ENCODE data around the gene NOL12.

Gene NOL12

DNA sequence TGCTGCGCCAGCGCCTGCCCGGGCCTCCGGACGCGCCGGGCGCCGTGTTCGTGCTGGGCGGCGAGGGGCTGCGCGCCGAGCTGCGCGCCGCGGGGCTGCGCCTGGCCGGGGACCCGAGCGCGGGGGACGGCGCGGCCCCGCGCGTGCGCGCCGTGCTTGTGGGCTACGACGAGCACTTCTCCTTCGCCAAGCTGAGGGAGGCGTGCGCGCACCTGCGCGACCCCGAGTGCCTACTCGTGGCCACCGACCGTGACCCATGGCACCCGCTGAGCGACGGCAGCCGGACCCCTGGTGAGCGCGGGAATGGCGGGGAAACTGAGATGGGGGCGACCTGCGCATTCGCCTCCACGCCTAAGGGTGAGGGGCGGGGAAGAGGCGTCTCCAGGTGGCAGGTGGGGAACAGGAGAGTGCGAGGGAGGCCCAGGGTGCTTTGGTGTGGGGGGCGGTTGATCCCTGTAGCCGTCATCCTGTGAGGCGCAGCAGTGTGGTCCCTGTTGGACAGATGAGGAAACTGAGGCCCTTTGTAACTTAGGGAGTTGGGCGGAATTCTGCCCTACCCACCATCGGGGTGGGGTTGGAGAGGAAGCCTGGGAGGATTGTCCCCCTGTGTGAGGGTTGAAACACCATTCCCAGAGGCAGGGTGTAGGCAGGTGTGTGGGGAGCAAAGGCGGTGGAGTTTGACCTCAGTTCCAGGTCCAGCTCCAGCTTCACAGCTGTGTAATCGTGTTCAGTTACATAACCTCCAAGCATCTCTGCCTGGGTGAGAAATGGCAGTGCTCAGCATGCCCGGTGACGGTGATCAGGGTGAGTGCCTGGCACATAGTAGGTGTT is 26.9 kb upstream of the NOL12 start:
- DNase-seq (ENCODE audit: low spot score) = no peak

GRCh38 chr22:37659897-37660708 is 26.0 kb upstream of the NOL12 start:
- no peak for DNase-seq (ENCODE audit: low spot score)

- no peak for DNase-seq (ENCODE audit: low spot score)
Observed at GRCh38 chr22:37660709-37661045, 25.5 kb upstream of the NOL12 start.

DNA sequence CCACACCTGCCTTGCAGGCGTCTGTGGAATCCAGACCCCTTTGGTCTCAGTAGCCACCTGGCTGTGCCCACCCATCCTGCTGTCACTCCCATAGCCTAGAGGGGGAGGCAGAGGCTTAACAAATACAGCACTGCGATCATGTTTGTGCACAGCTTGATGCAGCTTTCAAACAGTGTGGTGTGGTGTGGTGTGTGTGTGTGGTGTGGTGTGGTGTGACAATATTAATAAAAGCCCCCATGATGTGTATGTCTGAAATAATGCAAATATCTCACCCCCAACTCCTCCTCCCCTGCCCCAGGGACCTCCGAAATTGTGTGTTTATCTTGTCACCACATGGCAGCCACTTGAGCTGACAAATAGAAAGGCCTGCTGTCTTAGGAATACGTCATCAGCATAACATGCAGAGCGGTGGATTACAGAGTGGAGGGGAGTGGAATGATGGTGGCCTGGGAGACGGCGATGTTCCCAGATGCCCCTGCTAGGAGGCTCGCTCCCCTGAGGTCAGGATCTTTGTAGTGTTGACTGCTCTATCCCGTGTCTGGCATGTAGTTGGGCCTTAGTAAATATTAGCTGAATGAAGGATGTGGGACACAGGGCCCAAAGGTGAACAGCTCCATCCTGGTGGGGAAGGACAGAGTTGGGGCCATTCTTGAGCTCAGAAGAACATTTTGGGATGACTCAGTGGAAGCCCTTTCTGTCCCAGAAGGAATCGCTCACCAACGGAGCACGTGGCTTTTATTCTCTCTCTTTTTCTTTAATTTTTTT is 24.8 kb upstream of the NOL12 start:
- peak; percentile 71 for DNase-seq (ENCODE audit: low spot score)

- DNase-seq (ENCODE audit: low spot score) = no peak
Observed at GRCh38 chr22:37662039-37662438, 24.1 kb upstream of the NOL12 start.

DNA sequence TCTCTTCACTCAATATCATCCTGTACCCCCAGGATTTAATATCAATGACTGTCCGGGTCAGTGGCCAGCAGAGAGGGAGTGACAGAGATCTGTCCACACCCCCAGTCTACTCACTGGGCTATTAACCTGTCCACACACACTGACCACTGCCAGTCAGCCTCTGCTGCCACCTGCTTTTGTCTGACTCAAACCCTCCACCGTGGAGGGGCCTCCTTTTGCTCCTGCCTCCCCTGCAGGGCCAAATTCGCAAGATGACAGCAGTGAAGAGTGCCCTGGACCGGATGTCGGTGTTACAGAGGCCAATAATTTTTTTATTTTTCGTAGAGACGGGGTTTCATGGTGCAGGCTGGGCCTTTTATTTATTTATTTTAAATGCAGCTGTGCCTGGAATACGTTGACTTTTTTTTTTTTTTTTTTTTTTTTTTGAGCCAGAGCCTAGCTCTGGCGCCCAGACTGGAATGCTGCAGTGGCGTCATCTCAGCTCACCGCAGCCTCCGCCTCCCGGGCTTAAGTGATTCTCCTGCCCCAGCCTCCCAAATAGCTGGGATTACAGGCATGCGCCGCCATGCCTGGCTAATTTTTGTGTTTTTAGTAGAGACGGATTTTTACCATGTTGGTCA is 22.5 kb upstream of the NOL12 start:
- no peak for DNase-seq (ENCODE audit: low spot score)

- no peak for DNase-seq (ENCODE audit: low spot score)
Observed at GRCh38 chr22:37664249-37665101, 21.7 kb upstream of the NOL12 start.

GRCh38 chr22:37665487-37665886 is 20.7 kb upstream of the NOL12 start:
- DNase-seq (ENCODE audit: low spot score) = no peak

GRCh38 chr22:37669586-37669985 is 16.6 kb upstream of the NOL12 start:
- peak; percentile 74 for DNase-seq (ENCODE audit: low spot score)

DNA sequence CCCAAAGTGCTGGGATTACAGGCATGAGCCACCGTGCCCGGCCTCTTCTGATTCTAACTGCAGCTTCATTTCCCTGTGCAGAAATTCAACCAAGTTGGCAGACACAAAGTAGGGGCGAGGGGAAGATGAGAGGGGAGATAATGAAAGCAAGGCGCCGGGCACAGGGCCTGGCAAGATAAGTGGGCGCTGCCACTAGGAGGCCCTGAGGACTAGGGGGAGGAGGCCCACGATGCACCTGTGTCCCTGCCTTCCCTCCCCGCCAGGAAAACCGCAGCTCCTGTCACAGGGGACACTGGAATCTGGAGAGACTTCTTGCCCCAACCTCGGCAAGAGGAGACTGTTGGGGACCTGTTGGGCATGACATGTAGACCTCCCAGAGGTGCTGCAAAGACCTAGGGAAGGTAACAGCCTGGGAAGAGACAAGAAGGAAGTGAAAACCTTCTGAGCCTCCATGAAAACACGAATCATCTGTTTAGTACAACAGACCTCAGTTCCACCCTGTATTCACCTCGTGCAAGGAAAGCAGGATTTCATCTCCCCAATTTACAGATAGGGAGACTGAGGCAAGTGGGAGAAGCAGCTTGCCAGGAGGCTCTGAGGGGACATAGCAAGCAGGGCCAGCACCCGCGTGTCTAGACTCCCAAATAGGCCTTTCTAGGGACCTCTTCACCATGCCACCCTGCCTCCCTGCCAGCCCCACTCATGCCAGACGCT is 13.8 kb upstream of the NOL12 start:
- no peak for DNase-seq (ENCODE audit: low spot score)

DNA sequence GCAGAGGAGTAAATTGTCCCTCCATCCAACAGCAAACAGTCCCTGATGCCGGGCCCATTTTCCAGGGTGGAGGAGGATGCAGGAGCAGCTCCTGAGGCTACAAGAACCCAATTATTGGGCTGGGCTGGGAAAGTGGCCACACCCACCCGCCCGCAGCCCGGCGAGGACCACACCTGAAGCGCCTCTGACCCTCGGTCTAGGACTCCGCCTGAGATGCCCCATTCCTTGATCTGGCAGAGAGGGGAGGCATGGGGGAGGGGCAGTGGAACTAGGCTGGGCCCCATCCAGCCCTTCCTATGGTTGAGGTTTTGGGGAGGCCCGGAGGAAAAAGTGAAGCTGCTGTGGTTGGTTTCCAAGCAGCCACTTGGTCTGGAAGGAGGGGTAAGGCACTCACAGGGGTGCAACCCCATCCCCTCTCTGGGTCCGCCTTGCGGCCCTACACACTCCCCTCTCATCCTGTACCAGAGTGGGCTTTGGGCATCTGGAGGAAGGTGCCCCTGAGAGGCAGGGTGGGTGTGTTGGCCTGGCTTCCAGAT is 13.2 kb upstream of the NOL12 start:
- no peak for DNase-seq (ENCODE audit: low spot score)

GRCh38 chr22:37674248-37674647 is 11.9 kb upstream of the NOL12 start:
- DNase-seq (ENCODE audit: low spot score) = no peak

GRCh38 chr22:37674951-37675929 is 10.9 kb upstream of the NOL12 start, which contains the start of gene LGALS1:
Gene LGALS1 (plus strand): TSS chr22:37675636. CDS start chr22:37675703, 67 bp downstream.
- DNase-seq (ENCODE audit: low spot score) = peak; percentile 96

DNA sequence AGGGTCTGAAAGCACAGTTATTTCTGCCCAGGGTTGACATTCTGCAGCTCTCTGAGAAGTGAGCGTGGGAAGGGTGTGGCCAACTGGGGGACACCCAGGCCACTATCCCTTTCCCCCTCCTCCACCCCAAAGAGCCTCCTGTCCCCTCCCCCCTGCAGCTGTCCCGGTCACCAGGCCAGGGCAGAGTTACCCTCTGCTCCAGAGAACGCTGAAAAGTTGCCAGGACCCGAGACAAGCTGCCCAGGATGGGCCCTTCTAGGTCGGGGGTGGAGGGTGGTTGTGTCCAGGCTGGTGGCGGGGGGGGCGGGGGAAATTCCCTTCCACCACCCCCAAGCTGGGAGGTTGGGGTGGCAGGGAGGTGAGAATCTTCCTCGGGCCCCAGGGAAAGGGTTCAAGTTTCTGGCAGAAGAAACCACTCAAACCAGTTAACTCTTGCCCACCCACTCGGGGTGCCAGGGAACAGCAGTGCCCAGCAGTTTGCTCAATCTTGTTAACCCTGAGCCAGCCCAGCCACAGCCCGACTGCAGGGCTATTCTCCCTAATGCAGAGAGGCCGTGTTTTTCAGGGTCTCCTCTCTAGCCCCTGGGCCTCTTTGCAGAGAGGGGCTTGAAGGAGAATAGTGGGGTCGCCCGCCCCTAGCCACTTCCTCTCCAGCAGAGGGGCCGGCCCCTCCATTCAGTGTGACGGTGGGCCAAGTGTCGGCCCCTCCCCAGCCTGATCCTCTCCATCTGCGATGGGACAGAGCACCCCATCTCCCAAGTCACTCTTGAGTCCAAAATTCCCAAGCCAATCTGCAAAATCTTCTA is 10.0 kb upstream of the NOL12 start:
- no peak for DNase-seq (ENCODE audit: low spot score)

DNA sequence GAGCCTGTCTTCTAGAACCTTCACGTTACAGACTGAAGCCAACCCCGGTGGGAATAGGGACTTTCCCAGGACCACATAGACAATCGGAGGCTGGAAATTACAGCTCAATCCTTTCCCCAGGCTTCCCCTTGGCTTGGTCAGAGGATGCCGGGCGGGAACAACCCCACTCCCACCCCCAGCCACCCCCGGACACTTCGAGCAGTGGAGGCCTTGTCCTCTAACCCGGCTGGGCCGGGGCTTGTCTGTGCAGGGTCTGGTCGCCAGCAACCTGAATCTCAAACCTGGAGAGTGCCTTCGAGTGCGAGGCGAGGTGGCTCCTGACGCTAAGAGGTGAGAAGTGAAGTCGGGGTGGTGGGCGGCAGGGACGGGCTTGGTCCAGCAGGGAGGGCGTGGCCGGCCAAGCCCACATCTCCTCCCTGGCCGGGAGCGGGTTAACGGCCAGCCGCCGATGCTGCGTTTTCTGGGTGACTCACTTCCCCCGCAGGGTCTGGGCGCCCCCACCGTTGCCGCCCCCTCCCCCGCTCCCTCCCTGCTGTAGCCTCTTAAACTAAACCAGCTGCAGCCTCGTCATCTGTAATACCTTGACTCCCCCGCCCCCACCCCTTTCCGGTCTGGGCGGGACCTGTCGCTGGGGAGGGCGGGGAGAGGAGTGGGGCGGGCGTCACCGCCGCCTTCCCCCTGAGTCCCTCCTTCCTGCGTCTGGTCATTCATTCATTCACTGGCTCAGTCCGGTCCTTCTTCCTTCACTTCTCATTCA is 9.2 kb upstream of the NOL12 start:
- peak; percentile 84 for DNase-seq (ENCODE audit: low spot score)

GRCh38 chr22:37677493-37677974 is 8.6 kb upstream of the NOL12 start:
- no peak for DNase-seq (ENCODE audit: low spot score)

DNA sequence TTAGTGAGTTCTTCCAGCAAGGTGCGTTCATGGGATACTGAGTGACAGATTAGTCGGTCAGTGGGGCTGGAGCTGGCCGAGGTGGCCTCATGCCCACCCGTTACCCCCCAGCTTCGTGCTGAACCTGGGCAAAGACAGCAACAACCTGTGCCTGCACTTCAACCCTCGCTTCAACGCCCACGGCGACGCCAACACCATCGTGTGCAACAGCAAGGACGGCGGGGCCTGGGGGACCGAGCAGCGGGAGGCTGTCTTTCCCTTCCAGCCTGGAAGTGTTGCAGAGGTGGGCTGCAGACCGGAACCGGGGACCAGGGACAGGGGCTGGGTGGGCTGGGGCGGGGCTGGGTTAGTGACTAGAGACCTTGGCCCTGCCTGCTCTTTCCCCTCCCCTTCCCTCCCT is 7.8 kb upstream of the NOL12 start:
- DNase-seq (ENCODE audit: low spot score) = no peak

Data from AG08396 (cell line).